Measurements from ENCODE around the gene MAP3K12.

DNA sequence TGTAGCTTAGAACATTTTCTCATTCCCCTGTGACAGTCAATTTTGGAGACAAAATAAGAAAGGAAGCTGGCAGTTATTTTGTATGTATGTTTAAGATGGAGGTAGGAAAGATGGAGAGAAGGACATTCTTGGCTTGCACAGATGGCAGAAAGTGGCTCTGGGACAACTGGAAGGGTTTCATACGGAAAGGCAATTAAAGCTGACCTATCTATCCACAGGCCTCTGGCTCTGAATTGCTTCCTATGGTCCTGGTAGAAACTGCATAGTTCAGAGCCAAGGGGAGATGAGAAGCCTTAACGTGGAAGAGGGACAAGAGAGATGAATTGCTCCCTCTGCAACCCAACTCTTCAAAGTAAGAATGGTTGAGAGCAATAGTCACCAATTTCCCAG is 16.0 kb upstream of the MAP3K12 start:
- TF ChIP-seq, protein P1, sequence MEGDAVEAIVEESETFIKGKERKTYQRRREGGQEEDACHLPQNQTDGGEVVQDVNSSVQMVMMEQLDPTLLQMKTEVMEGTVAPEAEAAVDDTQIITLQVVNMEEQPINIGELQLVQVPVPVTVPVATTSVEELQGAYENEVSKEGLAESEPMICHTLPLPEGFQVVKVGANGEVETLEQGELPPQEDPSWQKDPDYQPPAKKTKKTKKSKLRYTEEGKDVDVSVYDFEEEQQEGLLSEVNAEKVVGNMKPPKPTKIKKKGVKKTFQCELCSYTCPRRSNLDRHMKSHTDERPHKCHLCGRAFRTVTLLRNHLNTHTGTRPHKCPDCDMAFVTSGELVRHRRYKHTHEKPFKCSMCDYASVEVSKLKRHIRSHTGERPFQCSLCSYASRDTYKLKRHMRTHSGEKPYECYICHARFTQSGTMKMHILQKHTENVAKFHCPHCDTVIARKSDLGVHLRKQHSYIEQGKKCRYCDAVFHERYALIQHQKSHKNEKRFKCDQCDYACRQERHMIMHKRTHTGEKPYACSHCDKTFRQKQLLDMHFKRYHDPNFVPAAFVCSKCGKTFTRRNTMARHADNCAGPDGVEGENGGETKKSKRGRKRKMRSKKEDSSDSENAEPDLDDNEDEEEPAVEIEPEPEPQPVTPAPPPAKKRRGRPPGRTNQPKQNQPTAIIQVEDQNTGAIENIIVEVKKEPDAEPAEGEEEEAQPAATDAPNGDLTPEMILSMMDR (conservative IDR thresholded peaks at IDR 0.05 in 1 of 2, IDR thresholded peaks at IDR 0.05 in 1 of 2; ENCODE audit: low read depth in 1 of 2, low read length in 2 of 2): no peak
- no peak for TF ChIP-seq EZH2 (IDR thresholded peaks at IDR 0.05; ENCODE audit: low read length, missing control alignments)

Measured in fibroblast of lung (primary cell).